HG03432 (cell line): ENCODE results near the gene GP2.

Experiments used
- ATAC-seq: cut with Tn5 transposase; IDR thresholded peaks from one replicate; pipeline ENCODE4 v1.9.1; 2021; ENCODE audit warnings: mild to moderate bottlenecking, moderate library complexity; ENCODE audit not compliant: unreplicated experiment

The GP2 gene

GRCh38 chr16:20307791-20308190, 19.5 kb downstream of the GP2 start:
- no peak for ATAC-seq

GRCh38 chr16:20307240-20307671, 20.1 kb downstream of the GP2 start:
- ATAC-seq: no peak

- no peak for ATAC-seq
Observed at GRCh38 chr16:20306401-20306800, 20.9 kb downstream of the GP2 start.

GRCh38 chr16:20303012-20303411, 24.3 kb downstream of the GP2 start:
- no peak for ATAC-seq

GRCh38 chr16:20302389-20302788, 24.9 kb downstream of the GP2 start:
- ATAC-seq: no peak

- ATAC-seq: no peak
Observed at GRCh38 chr16:20301840-20302239, 25.5 kb downstream of the GP2 start.

- ATAC-seq: peak; percentile 76
Observed at GRCh38 chr16:20300312-20301097, 26.8 kb downstream of the GP2 start.

GRCh38 chr16:20298452-20298851, 28.9 kb downstream of the GP2 start:
- ATAC-seq: no peak

- no peak for ATAC-seq
Observed at GRCh38 chr16:20291208-20292206, 35.8 kb downstream of the GP2 start.

- ATAC-seq: no peak
Observed at GRCh38 chr16:20289571-20289970, 37.7 kb downstream of the GP2 start.

- no peak for ATAC-seq
Observed at GRCh38 chr16:20285993-20286499, 41.3 kb downstream of the GP2 start.

- ATAC-seq: no peak
Observed at GRCh38 chr16:20280259-20280658, 47.1 kb downstream of the GP2 start.

GRCh38 chr16:20271893-20272292, 55.4 kb downstream of the GP2 start:
- ATAC-seq: no peak

- ATAC-seq: no peak
Observed at GRCh38 chr16:20268409-20268808, 58.9 kb downstream of the GP2 start.

GRCh38 chr16:20265019-20265418, 62.3 kb downstream of the GP2 start:
- no peak for ATAC-seq

GRCh38 chr16:20263138-20263855, 64.0 kb downstream of the GP2 start:
- ATAC-seq: no peak

GRCh38 chr16:20262248-20262647, 65.1 kb downstream of the GP2 start:
- no peak for ATAC-seq

- ATAC-seq: no peak
Observed at GRCh38 chr16:20260215-20261009, 66.9 kb downstream of the GP2 start.
